Measurements from ENCODE around the gene SNTB2.

DNA sequence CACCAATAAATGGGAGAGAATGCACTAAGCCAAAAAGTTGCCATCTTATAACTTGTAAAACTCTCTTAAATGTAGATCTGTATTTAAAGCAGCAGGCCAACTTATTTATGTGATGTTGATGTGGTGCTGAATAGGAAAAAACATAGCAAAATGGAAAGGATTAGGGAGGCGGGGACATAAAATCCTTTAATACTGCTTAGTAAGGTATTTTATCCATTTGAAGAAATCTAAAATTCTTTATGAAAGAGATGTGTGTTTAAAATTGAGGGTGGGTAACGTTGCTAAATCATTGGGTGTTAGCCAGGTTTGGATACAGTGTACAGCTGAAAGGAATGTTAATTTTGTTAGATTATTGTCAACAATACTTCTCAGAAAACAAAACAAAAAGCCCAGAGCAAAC is 14.3 kb downstream of the SNTB2 start:
- TF ChIP-seq POLR2A (IDR thresholded peaks at IDR 0.05) (no peak), POLR2AphosphoS5 (IDR thresholded peaks at IDR 0.05) (no peak)
- TF ChIP-seq, protein P1, sequence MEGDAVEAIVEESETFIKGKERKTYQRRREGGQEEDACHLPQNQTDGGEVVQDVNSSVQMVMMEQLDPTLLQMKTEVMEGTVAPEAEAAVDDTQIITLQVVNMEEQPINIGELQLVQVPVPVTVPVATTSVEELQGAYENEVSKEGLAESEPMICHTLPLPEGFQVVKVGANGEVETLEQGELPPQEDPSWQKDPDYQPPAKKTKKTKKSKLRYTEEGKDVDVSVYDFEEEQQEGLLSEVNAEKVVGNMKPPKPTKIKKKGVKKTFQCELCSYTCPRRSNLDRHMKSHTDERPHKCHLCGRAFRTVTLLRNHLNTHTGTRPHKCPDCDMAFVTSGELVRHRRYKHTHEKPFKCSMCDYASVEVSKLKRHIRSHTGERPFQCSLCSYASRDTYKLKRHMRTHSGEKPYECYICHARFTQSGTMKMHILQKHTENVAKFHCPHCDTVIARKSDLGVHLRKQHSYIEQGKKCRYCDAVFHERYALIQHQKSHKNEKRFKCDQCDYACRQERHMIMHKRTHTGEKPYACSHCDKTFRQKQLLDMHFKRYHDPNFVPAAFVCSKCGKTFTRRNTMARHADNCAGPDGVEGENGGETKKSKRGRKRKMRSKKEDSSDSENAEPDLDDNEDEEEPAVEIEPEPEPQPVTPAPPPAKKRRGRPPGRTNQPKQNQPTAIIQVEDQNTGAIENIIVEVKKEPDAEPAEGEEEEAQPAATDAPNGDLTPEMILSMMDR (IDR thresholded peaks at IDR 0.05), result no peak

Measured in prostate gland (tissue), 2 donors.